PC-3 (cell line): ENCODE results near the gene VGF. TPM values are rescaled to one million over a fixed set of nuclear protein-coding genes. Genes with fewer than 3 reads are reported as not detected.
A peak's percentile ranks its signal among the peaks of the same experiment; 100 is the strongest.

ENCODE experiments used
- ATAC-seq: fragments of 200-7000 bp; cut with Tn5 transposase; 2 replicates; pipeline ENCODE4 v1.9.1; 2020; ENCODE audit warnings: mild to moderate bottlenecking, moderate library complexity
- BruUV-seq: library from RNA; stranded (reverse); fragments of 400-500 nt; replicated peaks from 2 replicates; lab custom pipeline; 2021; lab: Mats Ljungman, UMichigan
- CTCF ChIA-PET: fragments of 300-600 bp; sonication (Branson Sonifier 250); formaldehyde crosslinking; loops from one replicate; lab custom pipeline; 2022; ENCODE audit warnings: antibody characterized with exemption; lab: Charles Lee
- POLR2A ChIA-PET: fragments of 300-600 bp; sonication (Branson Sonifier 250); formaldehyde crosslinking; loops from one replicate; lab custom pipeline; 2022; ENCODE audit warnings: antibody characterized with exemption; ENCODE audit not compliant: unreplicated experiment; lab: Charles Lee
- DNase-seq: peaks from one replicate; pipeline ENCODE4 v3.0.0-alpha.2; 2015
- H2AFZ ChIP-seq: fragments of 300-600 bp; sonication (generic); 2 replicates; pipeline ENCODE4 v1.6.0; 2016; ENCODE audit warnings: antibody characterized with exemption, low read length
- H3F3A ChIP-seq: fragments of 300-600 bp; sonication (generic); one replicate; pipeline ENCODE4 v1.6.0; 2017; ENCODE audit warnings: antibody characterized with exemption, low read length, control low read depth, mild to moderate bottlenecking; ENCODE audit not compliant: unreplicated experiment
- H3K27ac ChIP-seq: fragments of 300-600 bp; sonication (generic); 2 replicates; pipeline ENCODE4 v1.5.1; 2016; ENCODE audit warnings: mild to moderate bottlenecking, low read length
- H3K27me3 ChIP-seq: fragments of 300-600 bp; sonication (generic); 2 replicates; pipeline ENCODE4 v1.6.1; 2016; ENCODE audit warnings: low read length, mixed read lengths
- H3K36me3 ChIP-seq: fragments of 300-600 bp; sonication (generic); 2 replicates; pipeline ENCODE4 v1.6.1; 2016; ENCODE audit warnings: low read depth, mixed run types, low read length, mixed read lengths
- H3K4me1 ChIP-seq: fragments of 300-600 bp; sonication (generic); 2 replicates; pipeline ENCODE4 v1.5.1; 2016; ENCODE audit warnings: low read length; ENCODE audit not compliant: insufficient read depth
- H3K4me2 ChIP-seq: fragments of 300-600 bp; sonication (generic); 2 replicates; pipeline ENCODE4 v1.6.0; 2016; ENCODE audit warnings: low read length
- H3K4me3 ChIP-seq: fragments of 300-600 bp; sonication (generic); 2 replicates; pipeline ENCODE4 v1.5.1; 2016; ENCODE audit warnings: mild to moderate bottlenecking, low read length, mixed read lengths
- H3K79me2 ChIP-seq: fragments of 300-600 bp; sonication (generic); 2 replicates; pipeline ENCODE4 v1.6.1; 2017; ENCODE audit warnings: low read length, mixed read lengths
- H3K9ac ChIP-seq: fragments of 300-600 bp; sonication (generic); 2 replicates; pipeline ENCODE4 v1.6.0; 2016; ENCODE audit warnings: mild to moderate bottlenecking, low read length
- H3K9me2 ChIP-seq: fragments of 300-600 bp; sonication (generic); replicated peaks from 2 replicates; pipeline ENCODE4 v1.6.1; 2016; ENCODE audit warnings: mixed run types, low read length, mixed read lengths
- H3K9me3 ChIP-seq: fragments of 300-600 bp; sonication (generic); 2 replicates; pipeline ENCODE4 v1.6.1; 2016; ENCODE audit warnings: low read length, mixed read lengths
- H4K20me1 ChIP-seq: fragments of 300-600 bp; sonication (generic); 2 replicates; pipeline ENCODE4 v1.6.1; 2016; ENCODE audit warnings: low read length, mixed read lengths
- EZH2 ChIP-seq: fragments of 300-600 bp; sonication (generic); IDR thresholded peaks from one replicate; pipeline ENCODE4 v1.6.1; 2017; ENCODE audit warnings: antibody characterized with exemption, mild to moderate bottlenecking, low read length; ENCODE audit not compliant: unreplicated experiment
- EZH2phosphoT487 ChIP-seq: fragments of 300-600 bp; sonication (generic); IDR thresholded peaks from 2 replicates; pipeline ENCODE4 v1.6.1; 2018; ENCODE audit warnings: mild to moderate bottlenecking, antibody characterized with exemption, low read length, borderline replicate concordance
- intact Hi-C: fragments of 100-400 bp; cut with micrococcal nuclease; formaldehyde crosslinking; loops from 2 replicates; pipeline ENCODE4 v1.9.0; 2023
- total RNA-seq: library from RNA; depleted of rRNA; stranded (reverse); fragments of >200 nt; gene quantifications from 2 replicates; pipeline ENCODE4 v1.2.3, GENCODE V29; 2014
- TF ChIP-seq, protein P1 (sequence below): fragments of 300-600 bp; sonication (generic); conservative IDR thresholded peaks from 2 replicates; pipeline ENCODE4 v1.5.1; 2017; ENCODE audit warnings: antibody characterized with exemption, low read depth, mild to moderate bottlenecking, low read length

VGF gene
- total RNA-seq, 1 experiment from 2014 or later, result 1.6 TPM

DNA sequence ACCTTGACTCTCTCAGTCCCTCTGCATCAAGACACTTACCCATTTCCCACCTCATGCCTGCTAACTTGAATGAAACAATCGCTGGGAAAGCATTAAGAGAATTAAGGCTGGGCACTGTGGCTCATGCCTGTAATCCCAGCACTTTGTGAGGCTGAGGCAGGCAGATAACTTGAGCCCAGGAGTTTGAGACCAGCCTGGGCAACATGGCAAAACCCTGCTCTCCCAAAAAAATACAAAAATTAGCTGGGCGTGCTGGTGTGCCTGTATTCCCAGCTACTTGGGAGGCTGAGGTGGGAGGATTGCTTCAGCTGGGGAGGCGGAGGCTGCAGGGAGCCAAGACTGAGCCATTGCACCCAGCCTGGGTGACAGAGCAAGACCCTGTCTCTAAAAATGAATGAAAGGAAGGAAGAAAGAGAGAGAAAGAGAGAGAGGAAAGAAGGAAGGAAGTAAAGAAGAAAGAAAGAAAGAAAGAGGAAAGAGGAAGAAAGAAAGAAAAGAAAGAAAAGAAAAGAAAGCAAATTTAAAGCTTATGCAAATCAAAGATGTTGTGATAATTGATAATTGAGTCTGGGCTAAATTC lies 37.8 kb downstream of the VGF start:
- Histone ChIP-seq H3K79me2 (no peaks in the 10 kb centered on the region), H3K9me2 (no peaks in the 10 kb centered on the region), H3K4me1 (peaks cover 32% of the 10 kb centered on the region), H3K9ac (peak overlapping the region; percentile 11; the same call in 1 of the 2 replicates), H3K27me3 (no peaks in the 10 kb centered on the region), H3F3A (no peaks in the 10 kb centered on the region), H3K4me2 (peak overlapping the region; percentile 61), H3K9me3 (no peaks in the 10 kb centered on the region), H3K4me3 (peak overlapping the region; percentile 52), H2AFZ (no peak overlapping the region), H4K20me1 (no peaks in the 10 kb centered on the region), H3K36me3 (no peaks in the 10 kb centered on the region), H3K27ac (no peak overlapping the region)
- intact Hi-C loops, result no loop called here
- DNase-seq (no peak), ATAC-seq (no peak)
- POLR2A ChIA-PET, result interaction anchor here (0.6 kb wide), 1 partner anchor 9 kb away, joined by 5 read pairs; no protein-coding TSS in a partner anchor
- TF ChIP-seq, protein P1, sequence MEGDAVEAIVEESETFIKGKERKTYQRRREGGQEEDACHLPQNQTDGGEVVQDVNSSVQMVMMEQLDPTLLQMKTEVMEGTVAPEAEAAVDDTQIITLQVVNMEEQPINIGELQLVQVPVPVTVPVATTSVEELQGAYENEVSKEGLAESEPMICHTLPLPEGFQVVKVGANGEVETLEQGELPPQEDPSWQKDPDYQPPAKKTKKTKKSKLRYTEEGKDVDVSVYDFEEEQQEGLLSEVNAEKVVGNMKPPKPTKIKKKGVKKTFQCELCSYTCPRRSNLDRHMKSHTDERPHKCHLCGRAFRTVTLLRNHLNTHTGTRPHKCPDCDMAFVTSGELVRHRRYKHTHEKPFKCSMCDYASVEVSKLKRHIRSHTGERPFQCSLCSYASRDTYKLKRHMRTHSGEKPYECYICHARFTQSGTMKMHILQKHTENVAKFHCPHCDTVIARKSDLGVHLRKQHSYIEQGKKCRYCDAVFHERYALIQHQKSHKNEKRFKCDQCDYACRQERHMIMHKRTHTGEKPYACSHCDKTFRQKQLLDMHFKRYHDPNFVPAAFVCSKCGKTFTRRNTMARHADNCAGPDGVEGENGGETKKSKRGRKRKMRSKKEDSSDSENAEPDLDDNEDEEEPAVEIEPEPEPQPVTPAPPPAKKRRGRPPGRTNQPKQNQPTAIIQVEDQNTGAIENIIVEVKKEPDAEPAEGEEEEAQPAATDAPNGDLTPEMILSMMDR, result no peak
- TF ChIP-seq EZH2 (no peak), EZH2phosphoT487 (no peak)
- TSS peak; percentile 85 for BruUV-seq
- CTCF ChIA-PET, result no interaction called here

DNA sequence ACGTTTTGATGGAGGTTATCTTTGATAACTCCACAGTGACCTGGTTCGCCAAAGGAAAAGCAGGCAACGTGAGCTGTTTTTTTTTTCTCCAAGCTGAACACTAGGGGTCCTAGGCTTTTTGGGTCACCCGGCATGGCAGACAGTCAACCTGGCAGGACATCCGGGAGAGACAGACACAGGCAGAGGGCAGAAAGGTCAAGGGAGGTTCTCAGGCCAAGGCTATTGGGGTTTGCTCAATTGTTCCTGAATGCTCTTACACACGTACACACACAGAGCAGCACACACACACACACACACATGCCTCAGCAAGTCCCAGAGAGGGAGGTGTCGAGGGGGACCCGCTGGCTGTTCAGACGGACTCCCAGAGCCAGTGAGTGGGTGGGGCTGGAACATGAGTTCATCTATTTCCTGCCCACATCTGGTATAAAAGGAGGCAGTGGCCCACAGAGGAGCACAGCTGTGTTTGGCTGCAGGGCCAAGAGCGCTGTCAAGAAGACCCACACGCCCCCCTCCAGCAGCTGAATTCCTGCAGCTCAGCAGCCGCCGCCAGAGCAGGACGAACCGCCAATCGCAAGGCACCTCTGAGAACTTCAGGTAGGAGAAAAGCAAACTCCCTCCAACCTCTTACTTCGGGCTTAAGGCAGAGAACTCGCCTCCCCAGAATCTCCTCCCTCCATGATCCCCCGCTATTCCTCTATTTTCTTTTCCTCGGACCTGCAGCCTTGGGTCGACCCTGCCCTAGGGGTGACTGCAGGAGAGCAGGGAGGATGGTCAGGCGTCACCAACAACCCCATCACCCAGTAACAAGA lies 38.5 kb downstream of the VGF start, which contains the start of gene SERPINE1:
Gene SERPINE1, plus strand, starts transcription at position 454 of the 809 bp plus-strand sequence. CDS start 1,290 bp downstream, outside the sequence.
- TF ChIP-seq, protein P1, result 0 out of 2 replicates have a peak, but pooled peaks have one; percentile 20
- no peak for TF ChIP-seq EZH2phosphoT487
- TF ChIP-seq EZH2, result no peak
- Histone ChIP-seq H3K4me3 (peak within 1 kb of the TSS; percentile 52), H3K9me3 (no peaks in the 10 kb centered on the region), H4K20me1 (no peaks in the 10 kb centered on the region), H3K36me3 (no peaks in the 10 kb centered on the region), H3K9me2 (no peaks in the 10 kb centered on the region), H2AFZ (0 out of 2 replicates have a peak within 1 kb of the TSS, but pooled peaks have one; percentile 44), H3K9ac (peak within 1 kb of the TSS; percentile 11; the same call in 1 of the 2 replicates), H3K4me2 (peak within 1 kb of the TSS; percentile 61), H3K79me2 (no peaks in the 10 kb centered on the region), H3K4me1 (peaks cover 39% of the 10 kb centered on the region), H3K27ac (0 out of 2 replicates have a peak within 1 kb of the TSS, but pooled peaks have one; percentile 21), H3K27me3 (no peaks in the 10 kb centered on the region), H3F3A (no peaks in the 10 kb centered on the region)
- no TSS peak for BruUV-seq
- ChIA-PET POLR2A (no interaction called here), CTCF (no interaction called here)
- DNase-seq (peak; percentile 62), ATAC-seq (peak; percentile 59)
- intact Hi-C loops, result no loop called here
